Measurements from ENCODE around the gene SLC12A9.
A peak's percentile ranks its signal among the peaks of the same experiment; 100 is the strongest.

SLC12A9 gene

GRCh38 chr7:100864263-100864845, 11.8 kb downstream of the SLC12A9 start:
- DNase-seq: no peak

GRCh38 chr7:100865372-100865911, 12.9 kb downstream of the SLC12A9 start:
- no peak for DNase-seq

- DNase-seq: no peak
Measured at GRCh38 chr7:100865938-100866728, 13.6 kb downstream of the SLC12A9 start.

GRCh38 chr7:100866729-100867039, 14.2 kb downstream of the SLC12A9 start:
- DNase-seq: no peak

GRCh38 chr7:100867040-100867775, 14.7 kb downstream of the SLC12A9 start, which contains the start of gene TRIP6:
Gene TRIP6, plus strand, starts transcription at chr7:100867387. Its CDS starts 111 bp downstream, at chr7:100867498.
- DNase-seq: no peak

GRCh38 chr7:100867776-100868485, 15.4 kb downstream of the SLC12A9 start:
- no peak for DNase-seq

GRCh38 chr7:100873599-100874299, 21.2 kb downstream of the SLC12A9 start:
- no peak for DNase-seq

GRCh38 chr7:100874300-100874576, 21.7 kb downstream of the SLC12A9 start:
- no peak for DNase-seq

GRCh38 chr7:100874577-100875355, 22.3 kb downstream of the SLC12A9 start, which contains the start of gene SRRT:
Gene SRRT, plus strand, starts transcription at chr7:100875103. Its CDS starts 488 bp downstream, at chr7:100875591.
- peak; percentile 99 for DNase-seq

- DNase-seq: peak; percentile 26
Measured at GRCh38 chr7:100875356-100875751, 22.8 kb downstream of the SLC12A9 start.

GRCh38 chr7:100878013-100878412, 25.5 kb downstream of the SLC12A9 start:
- no peak for DNase-seq

GRCh38 chr7:100878685-100879084, 26.2 kb downstream of the SLC12A9 start:
- DNase-seq: no peak

GRCh38 chr7:100879685-100880261, 27.3 kb downstream of the SLC12A9 start:
- DNase-seq: no peak

- DNase-seq: no peak
Measured at GRCh38 chr7:100880645-100881044, 28.1 kb downstream of the SLC12A9 start.

GRCh38 chr7:100881136-100881535, 28.6 kb downstream of the SLC12A9 start:
- DNase-seq: no peak

GRCh38 chr7:100882201-100882600, 29.7 kb downstream of the SLC12A9 start:
- no peak for DNase-seq

- DNase-seq: no peak
Measured at GRCh38 chr7:100882785-100883526, 30.4 kb downstream of the SLC12A9 start.

- DNase-seq: no peak
Measured at GRCh38 chr7:100884736-100885439, 32.4 kb downstream of the SLC12A9 start.

- DNase-seq: no peak
Measured at GRCh38 chr7:100885440-100886141, 33.1 kb downstream of the SLC12A9 start.

Data from NCI-H345 (cell line).